ENCODE results near the gene HOXA7.

Gene HOXA7

GRCh38 chr7:27129729-27130539 lies 26.5 kb downstream of the HOXA7 start:
- DNase-seq (ENCODE audit: low read depth), result no peak
- H3K4me3 ChIP-seq (ENCODE audit: low read depth, low read length), result peak overlapping the region; percentile 67

- DNase-seq (ENCODE audit: low read depth), result no peak
- no peak overlapping the region for H3K4me3 ChIP-seq (ENCODE audit: low read depth, low read length)
These were observed 27.4 kb downstream of the HOXA7 start for GRCh38 chr7:27128776-27129728.

DNA sequence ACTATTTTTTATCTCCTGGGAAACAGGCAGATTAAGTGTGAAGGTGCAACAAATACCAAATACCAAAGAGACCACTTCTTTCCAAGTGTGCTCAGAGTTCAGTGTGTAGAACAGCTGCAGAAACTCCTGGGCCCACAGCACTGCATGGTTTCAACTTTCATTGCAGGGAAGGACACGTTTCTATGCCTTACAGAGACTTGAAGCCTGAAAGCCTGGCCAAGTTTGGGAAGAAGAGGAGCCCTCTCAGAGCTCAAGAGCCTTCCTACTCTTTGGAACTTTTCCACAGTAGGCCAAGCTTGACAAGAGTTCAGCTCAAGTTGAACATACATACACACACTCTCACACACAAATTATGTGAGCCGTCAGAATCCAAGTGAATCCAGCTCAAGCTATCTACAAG lies 28.4 kb downstream of the HOXA7 start:
- no peak for DNase-seq (ENCODE audit: low read depth)
- H3K4me3 ChIP-seq (ENCODE audit: low read depth, low read length), result no peak overlapping the region

- no peak overlapping the region for H3K4me3 ChIP-seq (ENCODE audit: low read depth, low read length)
- DNase-seq (ENCODE audit: low read depth), result no peak
These were observed 29.7 kb downstream of the HOXA7 start for GRCh38 chr7:27126596-27127327.

DNA sequence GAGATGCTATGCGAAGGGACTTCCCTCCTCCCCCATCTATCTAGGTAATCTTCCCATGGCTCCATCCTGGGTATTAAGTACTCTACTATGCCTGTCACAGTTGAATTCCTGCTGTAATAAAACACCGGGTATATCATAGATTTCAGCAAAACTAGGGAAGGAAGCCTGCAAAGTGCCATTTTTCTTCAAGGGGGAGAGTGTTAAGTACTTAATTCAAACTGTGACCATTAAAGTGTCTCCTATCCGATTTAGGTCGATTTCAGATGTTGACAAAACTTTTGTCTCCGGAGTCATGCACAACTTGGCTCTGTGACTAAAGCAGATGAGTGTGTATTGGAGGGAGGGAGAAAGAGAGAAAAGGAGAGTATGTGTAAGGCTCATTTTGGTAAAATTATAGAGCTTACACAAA lies 30.5 kb downstream of the HOXA7 start:
- no peak overlapping the region for H3K4me3 ChIP-seq (ENCODE audit: low read depth, low read length)
- no peak for DNase-seq (ENCODE audit: low read depth)

DNA sequence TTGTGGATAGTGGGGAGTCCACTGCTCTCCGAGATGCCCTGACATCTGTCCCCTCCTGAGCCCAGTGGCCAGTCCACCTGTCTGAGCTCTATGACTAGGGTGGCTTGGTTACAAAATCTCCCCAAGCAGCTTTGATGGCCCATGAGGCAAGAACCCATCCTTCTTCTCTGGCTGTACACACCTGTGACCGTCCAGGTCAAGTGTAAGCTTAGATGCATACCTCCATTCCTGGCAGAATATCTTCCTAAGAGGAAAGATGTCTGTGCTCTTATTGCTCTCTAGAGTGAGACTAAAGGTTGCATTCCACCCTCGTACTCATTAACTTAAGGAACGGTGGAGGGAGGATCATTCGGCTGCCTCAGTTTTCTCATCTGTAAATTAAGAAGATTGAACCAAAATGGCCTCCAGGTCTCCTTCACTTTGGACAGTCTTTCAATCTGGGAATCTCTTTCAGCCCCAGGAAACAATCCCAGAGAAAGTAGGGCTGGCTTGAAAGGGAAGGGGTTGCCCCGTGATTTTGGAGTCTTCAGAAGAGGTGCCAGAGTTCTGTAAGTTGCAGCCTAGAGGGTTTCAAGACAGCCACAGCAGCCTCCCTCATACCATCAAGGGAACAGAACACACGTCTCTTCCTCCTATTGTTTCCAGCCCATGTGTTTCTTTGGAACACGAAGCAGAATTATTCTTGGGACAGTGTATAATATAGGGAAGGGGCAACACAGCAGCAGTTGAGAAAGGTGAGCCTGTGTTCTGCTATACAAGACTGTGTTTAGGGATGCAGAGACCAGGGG lies 31.4 kb downstream of the HOXA7 start:
- no peak overlapping the region for H3K4me3 ChIP-seq (ENCODE audit: low read depth, low read length)
- no peak for DNase-seq (ENCODE audit: low read depth)

DNA sequence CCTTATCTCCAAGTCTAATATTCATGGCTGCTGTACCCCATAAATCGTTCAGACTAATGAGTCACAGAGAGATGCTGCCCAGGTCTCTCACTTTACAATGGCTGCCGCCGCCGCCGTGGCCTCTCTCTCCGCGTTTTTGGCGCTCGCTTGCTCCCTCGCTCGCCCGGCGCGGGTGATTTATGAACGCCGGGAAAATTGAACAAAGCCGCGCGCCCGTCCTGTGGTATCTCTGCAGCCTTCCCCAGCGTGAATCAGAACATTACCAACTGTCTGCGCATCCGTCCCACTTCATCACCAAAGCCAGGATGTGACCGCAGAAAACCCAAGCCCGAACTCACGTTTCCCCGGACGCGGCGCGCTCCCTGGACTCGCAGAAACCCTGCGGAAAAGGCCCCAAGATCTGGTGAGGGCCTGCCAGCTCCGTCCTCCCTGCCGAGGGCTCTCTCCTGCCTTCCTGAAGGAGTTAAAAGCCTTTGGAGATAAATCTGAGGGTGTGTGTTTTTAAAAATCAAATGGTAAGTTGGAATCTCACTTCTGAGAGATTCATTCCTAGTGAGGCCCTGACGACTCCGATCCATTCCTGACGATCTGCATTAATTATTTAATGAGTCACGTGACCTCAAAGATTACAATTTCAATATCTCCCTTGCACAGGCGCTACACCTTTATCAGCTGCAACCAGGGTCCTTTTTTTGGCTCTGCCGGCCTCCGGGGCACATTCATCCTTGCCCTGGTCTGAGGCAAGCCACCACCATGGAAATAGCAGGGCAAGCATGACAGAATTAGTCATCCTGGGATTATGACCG lies 32.2 kb downstream of the HOXA7 start:
- H3K4me3 ChIP-seq (ENCODE audit: low read depth, low read length), result no peak overlapping the region
- DNase-seq (ENCODE audit: low read depth), result no peak

DNA sequence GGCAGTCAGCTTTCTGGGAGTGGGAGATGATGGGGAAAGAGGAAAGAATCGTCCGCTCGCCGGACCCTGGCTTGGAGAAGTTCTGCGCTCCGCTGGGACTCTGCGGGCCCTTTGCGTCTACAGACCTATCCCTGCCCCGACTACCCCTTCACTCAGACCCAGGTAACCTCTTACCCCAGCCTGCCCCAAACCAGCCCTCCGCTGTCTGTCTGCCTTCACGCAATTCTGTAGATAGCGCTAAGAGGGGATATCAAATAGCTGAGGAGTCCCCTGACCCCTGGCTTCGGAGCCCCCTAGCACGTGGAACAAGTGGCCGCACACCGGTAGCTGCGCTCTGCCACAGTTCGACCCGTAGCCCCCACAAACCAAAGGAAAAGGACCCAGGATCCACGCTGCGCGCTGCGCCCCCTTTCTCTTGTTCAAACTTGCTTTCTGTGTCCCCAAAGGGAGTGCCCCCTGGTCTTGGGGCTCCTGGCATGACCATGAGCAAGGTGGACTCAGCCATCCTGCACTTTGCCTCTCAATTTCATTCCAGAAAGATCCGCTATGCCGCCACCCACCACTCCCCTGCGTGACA lies 32.9 kb downstream of the HOXA7 start:
- DNase-seq (ENCODE audit: low read depth), result no peak
- no peak overlapping the region for H3K4me3 ChIP-seq (ENCODE audit: low read depth, low read length)

GRCh38 chr7:27123007-27123476 lies 33.4 kb downstream of the HOXA7 start:
- DNase-seq (ENCODE audit: low read depth), result no peak
- H3K4me3 ChIP-seq (ENCODE audit: low read depth, low read length), result no peak overlapping the region

GRCh38 chr7:27122077-27122910 lies 34.2 kb downstream of the HOXA7 start:
- no peak overlapping the region for H3K4me3 ChIP-seq (ENCODE audit: low read depth, low read length)
- no peak for DNase-seq (ENCODE audit: low read depth)

DNA sequence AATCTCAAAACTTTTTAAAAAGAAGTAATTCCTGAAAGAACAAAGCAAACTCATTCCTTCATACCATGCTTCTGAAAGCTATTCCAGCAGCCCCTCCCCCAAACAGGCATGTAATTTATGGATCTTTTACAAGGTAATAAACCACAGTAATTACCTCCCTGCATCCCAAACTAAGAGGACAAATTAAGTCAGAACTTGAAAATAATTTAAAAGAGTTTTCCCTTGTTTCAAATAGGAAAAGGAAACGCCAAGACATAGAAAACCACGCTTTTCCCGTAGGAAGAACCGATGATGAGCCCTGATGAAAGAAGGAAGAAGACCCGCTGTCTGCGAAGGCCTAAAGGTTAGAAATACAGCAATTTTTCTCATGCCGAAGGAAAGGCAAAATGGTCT lies 34.8 kb downstream of the HOXA7 start:
- no peak for DNase-seq (ENCODE audit: low read depth)
- no peak overlapping the region for H3K4me3 ChIP-seq (ENCODE audit: low read depth, low read length)

GRCh38 chr7:27119412-27119911 lies 37.0 kb downstream of the HOXA7 start:
- no peak for DNase-seq (ENCODE audit: low read depth)
- no peak overlapping the region for H3K4me3 ChIP-seq (ENCODE audit: low read depth, low read length)

DNA sequence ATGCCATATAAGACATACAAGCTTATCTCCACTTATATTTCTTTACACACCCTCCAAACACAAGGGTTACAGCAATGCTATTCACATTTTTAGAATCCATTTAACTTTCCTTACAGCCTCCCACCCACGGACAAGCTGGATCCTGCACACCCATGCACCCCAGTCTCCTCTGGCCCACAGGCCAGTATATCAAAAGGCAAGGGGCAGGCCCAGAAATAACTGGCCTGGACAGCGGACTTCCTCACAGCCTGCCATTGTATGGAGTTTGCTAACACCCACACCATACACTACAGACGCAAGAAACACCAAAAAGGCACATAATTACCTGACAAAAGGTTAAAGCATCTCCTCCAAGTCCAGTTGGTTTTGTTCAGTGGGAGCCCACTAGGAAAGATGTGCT lies 37.9 kb downstream of the HOXA7 start:
- no peak for DNase-seq (ENCODE audit: low read depth)
- no peak overlapping the region for H3K4me3 ChIP-seq (ENCODE audit: low read depth, low read length)

DNA sequence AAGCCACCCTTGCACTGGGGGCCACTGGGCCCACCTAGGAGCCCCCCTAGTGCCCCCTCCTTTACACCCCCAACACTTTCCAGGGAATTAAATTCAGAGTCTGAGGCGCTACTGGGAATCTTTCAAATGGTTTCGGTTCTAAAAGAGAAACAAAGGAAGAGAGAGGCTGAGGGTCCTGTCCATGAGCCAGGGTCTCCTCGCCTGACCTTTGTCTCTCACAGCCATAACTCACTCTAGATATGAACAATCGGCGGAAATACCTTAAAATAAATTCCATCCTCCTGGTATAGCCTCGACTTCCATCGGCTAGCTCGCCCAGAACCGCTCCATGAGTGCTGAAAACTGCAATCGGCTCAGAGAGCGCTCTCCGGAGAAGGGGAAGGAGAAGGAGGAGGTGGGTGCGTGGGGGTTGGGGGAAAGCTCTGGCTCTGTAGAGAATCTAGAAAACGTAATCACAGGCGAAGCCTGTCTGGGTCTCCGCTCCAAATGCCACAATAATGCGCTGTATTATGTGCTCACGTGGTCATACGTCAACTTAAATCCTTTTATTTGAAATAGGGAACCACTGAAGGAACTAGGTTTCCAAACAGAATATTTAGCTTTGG lies 38.5 kb downstream of the HOXA7 start:
- H3K4me3 ChIP-seq (ENCODE audit: low read depth, low read length), result no peak overlapping the region
- no peak for DNase-seq (ENCODE audit: low read depth)

- DNase-seq (ENCODE audit: low read depth), result no peak
These were observed 39.3 kb downstream of the HOXA7 start for GRCh38 chr7:27116962-27117886.

More at GRCh38 chr7:27116962-27117886, 39.3 kb downstream of the HOXA7 start:
- H3K4me3 ChIP-seq (ENCODE audit: low read depth, low read length), result no peak overlapping the region

Measured in skeletal muscle cell (primary cell).